GM18520 (cell line): Measurements from ENCODE around the gene MAN1B1.
A peak's percentile ranks its signal among the peaks of the same experiment; 100 is the strongest.
"Not testable (repeated sequence)": the region's sequence is repeated elsewhere in the genome, so short reads cannot be mapped to it uniquely, and the experiment has no call there.

Source experiments
- ATAC-seq: cut with Tn5 transposase; IDR thresholded peaks from one replicate; pipeline ENCODE4 v1.9.1; 2021; ENCODE audit not compliant: unreplicated experiment

Gene MAN1B1

DNA sequence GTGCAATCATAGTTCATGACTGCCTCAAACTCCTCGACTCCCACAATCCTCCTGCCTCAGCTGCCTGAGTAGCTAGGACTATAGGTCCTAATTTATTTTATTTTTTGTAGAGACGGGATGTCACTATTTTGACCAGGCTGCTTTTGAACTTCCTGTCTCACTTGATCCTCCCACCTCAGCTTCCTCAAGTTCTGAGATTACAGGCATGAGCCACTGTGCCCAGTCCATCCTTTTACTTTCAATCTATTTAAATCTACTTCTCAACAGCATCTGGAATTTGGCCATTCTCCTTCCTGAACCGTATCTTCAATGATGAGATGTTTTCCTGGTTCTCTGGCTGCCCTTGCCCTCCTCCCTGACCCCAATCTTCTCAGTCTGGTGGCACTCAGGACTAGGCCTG, 40.0 kb downstream of the MAN1B1 start:
- ATAC-seq, result no peak

GRCh38 chr9:137127301-137128157, 40.7 kb downstream of the MAN1B1 start:
- no peak for ATAC-seq

DNA sequence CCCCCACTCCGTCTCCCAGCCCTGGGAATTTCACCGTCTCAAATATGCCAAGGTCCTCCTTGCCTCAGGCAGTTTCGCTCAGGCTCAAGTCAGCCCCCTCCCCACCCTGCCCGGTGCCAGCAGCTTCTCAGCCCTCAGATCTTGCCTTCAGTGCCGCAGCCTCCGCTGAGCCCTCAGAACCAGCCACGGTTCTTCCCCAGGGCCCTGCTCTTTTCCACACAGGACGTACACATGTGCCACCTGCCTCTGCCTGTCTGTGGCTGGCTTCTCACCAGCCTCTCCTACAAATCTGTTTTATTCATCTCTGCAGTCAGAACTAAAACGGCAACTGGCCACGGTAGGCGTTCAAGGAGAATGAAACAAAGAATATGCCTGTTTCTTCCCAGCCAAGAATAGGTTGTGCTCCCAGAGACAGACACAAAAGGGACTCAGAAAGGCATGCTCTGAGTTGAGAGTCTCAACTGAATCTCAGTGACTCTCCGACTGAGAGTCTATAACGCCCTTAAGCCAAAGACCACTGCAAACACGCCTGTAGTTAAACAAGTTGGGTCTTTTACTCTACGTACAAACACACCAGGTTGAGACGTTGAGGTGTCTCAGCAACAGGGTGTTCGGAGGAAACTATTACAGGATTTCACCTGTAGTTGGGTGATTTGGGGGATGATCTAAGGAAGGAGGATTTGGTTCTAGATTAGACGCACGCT, 41.5 kb downstream of the MAN1B1 start:
- no peak for ATAC-seq

DNA sequence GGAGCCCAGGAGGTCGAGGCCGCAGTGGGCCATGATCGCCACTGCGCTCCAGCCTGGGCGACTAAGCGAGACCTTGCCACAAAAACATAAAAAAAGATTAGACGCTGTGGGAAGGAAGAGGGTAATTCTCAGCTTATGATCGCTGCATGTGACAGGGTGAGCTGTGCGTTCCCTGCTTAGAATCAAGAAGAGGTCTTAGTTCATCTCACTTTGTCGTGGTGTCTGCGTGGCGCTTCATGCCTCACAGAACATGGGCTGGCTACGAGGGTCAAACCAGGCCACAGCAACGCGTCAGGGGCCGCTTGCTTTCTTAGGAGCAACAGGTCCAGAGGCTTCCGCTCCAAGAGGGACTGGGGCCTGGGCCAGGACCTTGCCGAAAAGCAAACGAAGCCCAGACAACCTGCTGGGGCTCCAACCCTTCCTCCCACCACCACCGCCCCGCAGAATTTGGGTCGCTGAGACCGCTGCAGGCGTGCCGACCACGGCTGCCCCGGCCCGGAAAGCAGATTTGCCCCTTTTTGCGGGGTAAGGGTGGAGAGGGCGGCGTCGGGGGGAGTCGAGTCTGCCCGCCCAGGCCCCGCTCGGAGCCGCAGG, 42.2 kb downstream of the MAN1B1 start:
- ATAC-seq, result peak; percentile 9

DNA sequence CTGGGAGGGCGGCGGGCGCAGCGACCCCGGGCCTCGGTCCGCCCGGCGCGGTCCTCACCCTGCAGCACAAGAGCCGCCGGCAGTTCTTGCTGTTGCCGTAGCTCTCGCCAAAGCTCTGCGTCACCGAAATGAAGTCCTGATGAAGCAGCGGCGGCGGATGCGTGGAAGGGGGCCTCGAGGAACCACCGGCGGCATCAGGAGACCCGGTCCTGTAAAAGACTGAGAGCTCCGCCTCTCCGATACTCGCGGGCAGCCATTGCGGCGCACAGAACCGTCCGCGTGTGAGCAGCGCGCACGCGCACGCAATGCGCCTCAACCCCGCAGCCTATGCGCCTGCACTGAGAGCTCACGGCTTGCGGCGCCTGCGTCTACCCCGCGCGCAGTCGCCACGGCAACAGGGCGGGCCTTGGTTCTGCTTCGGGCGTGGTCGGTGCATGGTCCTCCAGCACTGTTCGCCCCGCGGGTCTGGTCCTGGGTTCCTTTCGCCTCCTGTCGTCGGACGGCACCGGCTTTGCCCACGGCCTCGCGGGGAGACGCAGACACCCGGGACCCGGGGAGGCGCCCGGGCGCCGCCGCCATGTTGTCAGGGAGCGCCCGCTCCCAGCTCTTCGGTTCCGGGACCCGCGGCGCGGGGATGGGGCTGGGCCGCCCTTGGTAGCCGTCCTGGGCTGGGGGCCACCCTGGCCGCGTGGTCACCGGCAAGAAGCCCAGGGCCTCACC, 42.8 kb downstream of the MAN1B1 start:
- ATAC-seq, result peak; percentile 71

GRCh38 chr9:137130176-137130755, 43.5 kb downstream of the MAN1B1 start:
- ATAC-seq, result no peak

DNA sequence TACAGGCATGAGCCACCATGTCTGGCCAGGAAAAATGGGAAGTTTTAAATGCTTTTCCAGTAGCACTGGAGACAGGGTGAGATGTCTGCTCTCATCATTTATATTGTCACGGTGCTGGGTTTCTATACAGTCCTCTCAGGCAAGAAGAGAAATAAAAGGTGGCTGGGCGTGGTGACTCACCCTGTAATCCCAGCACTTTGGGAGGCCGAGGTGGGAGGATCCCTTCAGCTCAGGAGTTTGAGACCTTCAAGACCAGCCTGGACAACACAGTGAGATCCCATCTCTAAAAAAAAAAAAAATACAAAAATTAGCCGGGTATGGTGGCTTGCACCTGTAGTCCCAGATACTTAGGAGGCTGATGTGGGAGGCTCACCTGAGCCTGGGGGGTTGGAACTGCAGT, 47.4 kb downstream of the MAN1B1 start:
- no peak for ATAC-seq

DNA sequence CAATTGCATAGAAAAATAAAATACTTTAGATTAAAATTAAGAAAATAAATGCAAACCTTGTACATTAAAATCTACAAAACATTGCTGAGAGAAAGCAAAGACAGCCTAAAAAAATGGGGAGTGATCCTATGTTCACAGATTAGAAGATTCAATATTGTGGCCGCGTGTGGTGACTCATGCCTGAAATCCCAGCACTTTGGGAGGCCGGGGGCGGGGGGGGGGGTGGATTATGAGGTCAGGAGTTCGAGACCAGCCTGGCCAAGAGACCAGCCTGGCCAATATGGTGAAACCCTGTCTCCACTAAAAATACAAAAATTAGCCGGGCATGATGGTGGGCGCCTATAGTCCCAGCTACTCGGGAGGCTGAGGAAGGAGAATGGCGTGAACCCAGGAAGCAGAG, 48.4 kb downstream of the MAN1B1 start:
- ATAC-seq, result not testable (repeated sequence)

- no peak for ATAC-seq
Measured at GRCh38 chr9:137136261-137136880, 49.6 kb downstream of the MAN1B1 start.

DNA sequence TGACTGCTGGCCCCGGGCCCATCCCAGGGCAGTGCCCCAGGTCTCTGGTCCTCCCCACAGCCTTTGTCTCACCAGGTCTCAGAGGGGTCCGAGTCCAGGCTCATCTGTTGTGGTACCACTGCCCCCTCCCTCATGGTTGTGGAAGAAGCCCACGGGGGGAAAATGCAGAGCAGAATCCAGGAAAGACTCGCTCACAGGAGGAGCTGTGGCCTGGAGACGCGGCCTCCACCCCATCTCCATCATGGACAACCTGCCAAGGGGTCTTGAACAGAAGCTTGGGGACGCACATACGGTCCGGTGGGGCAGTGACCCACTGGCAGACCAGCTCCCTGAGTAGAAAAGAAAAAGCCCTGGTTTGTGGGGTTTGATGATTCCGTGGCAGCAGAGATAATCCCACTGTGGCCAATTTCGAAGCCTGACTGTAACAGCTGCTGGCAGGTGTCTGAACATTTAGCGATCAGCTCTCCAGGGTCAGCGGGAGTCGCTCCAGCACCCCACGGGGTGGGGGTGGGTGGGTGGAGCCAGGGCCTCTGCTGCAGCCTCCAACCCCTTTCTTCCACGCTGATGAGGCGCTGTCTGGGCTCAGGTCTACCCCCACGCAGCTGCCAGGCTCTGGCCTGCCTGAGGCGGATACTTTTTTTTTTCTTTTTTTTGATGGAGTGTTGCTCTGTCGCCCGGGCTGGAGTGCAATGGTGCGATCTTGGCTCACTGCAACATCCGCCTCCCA, 50.3 kb downstream of the MAN1B1 start:
- no peak for ATAC-seq

DNA sequence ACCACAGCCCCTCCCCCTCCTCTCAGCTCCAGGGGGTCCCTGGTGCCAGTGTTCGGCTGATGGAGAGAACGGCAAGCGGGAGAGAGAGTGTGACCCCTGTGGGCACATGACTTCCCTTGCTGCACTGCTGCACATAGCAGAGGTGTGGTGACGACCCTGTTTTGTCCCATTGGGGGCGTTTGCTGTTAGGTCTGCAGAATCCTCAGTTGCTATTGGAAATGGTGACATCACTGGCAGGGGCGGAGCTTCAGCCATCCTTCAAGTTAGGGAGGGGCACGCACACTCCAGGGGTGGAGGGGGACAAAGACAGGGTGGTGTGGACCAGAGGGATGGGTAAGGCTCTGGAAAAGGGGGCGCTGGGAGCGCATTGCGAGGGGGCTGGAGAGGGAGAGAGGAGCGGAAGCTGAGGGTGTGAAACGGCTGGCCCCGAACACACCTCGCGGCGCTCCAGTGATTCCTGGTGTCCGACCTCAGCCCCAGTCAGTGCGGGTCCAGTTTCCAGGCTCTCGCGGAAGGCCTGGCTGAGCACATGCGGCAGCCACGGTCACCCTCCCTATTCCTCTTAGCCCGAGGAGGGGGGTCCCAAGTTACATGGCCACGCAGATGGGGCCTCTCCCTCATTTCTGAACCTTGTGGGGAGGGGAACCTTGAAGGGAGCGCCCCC, 51.4 kb downstream of the MAN1B1 start:
- no peak for ATAC-seq

DNA sequence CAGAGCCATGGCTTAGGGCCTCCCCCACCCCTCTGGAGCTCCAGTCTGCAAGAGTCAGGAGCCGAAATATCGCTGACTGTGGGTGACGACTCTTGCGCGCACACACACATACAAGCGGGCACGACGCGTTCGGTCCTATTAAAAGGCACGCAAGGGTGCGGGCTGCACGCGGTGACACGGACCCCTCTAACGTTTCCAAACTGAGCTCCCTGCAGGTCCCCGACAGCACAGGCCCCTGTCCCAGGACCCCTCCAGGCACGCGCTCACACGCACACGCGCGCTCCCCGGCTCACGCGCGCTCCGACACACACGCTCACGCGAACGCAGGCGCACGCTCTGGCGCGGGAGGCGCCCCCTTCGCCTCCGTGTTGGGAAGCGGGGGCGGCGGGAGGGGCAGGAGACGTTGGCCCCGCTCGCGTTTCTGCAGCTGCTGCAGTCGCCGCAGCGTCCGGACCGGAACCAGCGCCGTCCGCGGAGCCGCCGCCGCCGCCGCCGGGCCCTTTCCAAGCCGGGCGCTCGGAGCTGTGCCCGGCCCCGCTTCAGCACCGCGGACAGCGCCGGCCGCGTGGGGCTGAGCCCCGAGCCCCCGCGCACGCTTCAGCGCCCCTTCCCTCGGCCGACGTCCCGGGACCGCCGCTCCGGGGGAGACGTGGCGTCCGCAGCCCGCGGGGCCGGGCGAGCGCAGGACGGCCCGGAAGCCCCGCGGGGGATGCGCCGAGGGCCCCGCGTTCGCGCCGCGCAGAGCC, 52.1 kb downstream of the MAN1B1 start, which contains the start of gene GRIN1:
Gene GRIN1, plus strand, starts transcription at position 433 of the 746 bp plus-strand sequence. CDS start 333 bp downstream, outside the sequence.
- no peak for ATAC-seq

- ATAC-seq, result no peak
Measured at GRCh38 chr9:137139468-137140150, 52.8 kb downstream of the MAN1B1 start.

DNA sequence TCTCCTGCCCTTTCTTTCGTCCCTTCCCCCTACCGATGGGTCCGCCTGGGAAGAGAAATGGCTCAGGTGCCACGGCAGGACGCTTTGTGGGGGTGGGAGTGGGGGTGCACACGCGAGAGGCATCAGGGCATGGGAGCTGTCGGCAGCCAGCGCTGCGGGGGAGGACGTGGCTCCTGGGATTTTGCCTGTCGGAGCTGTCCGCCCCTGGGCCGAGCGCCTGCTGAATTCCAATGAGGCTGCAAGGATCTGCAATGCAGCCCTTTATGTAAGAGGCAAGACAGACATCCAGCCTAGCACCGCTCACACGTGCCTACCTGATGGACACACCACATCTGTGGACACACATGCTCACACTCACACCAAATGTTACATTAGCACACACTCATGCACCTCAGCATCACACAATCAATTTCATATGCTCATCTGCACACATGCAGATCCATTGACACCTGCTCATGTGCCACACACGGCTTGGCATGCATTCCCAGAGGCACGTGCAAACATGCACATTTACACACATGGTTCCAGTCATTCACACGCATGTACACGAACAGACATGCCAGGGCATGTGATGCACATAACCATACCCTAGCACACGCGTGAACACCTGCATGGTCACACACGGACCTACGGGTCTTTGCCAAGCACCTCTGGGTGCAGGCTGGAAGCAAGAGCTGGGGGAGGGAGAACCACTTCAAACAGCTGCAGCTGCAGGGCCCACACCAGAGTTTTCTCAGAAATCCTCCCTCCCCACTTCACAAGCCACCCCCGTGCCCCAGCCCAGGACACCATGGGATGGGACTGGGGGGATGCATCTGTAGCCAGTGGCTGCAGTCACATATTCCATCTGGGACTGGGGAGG, 53.6 kb downstream of the MAN1B1 start:
- ATAC-seq, result no peak

GRCh38 chr9:137141050-137141810, 54.4 kb downstream of the MAN1B1 start:
- ATAC-seq, result no peak
